T-helper 1 cell (primary cell): ENCODE results near the gene MLF2.

Source experiments
- DNase-seq, 5 donors: peaks; one replicate each; pipeline ENCODE4 v3.0.0-alpha.2; 2012 to 2020

MLF2 gene

GRCh38 chr12:6778217-6778573 is 25.3 kb upstream of the MLF2 start:
- no peak for DNase-seq

DNA sequence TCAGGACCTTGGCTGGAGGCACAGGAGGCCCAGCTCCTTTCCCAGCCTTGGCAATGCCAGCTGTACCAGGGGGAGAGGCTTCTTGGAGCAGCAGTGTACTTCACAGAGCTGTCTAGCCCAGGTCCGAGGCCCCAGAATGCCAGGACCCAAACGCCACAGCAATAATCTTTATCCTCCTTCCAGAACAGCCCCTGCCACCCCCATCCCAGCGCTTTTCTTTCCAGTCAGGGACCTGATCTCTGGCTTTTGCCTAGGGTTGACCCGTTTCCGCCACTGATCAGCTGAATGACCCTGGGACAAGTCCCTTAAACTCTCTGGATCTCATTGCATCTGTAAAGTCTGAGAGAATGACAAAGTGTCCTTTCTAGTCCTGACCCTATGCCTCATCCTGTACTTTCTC is 24.4 kb upstream of the MLF2 start:
- no peak for DNase-seq

GRCh38 chr12:6775185-6776174 is 22.5 kb upstream of the MLF2 start:
- DNase-seq = no peak

GRCh38 chr12:6774499-6775062 is 21.6 kb upstream of the MLF2 start:
- DNase-seq = peak in 1 of 5 donors; percentile 24

DNA sequence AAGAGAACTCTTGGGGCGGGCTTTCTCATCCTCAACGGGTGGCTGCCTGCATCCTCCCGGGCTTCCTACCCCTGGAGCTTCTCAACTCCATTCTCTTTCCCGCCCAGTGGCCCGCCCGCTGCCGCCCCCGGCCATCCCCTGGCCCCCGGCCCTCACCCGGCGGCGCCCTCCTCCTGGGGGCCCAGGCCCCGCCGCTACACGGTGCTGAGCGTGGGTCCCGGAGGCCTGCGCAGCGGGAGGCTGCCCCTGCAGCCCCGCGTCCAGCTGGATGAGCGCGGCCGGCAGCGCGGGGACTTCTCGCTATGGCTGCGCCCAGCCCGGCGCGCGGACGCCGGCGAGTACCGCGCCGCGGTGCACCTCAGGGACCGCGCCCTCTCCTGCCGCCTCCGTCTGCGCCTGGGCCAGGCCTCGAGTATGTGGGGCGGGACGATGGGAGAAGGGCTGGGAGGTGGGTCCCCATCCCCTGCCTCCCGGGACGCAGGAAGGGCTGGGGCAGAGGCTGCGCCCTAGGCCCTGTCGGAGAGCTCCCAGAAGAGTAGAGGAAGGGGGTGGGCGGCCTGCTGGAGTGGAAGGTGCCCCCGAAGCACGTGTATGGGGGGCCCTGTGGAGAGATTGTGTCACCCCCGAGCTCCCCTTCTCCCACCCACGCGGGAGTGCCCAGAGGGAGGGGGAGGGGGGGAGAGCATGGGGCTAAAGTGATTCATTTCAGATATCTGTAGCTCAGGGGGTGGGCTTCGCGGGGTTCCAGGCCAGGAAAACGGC is 20.8 kb upstream of the MLF2 start:
- DNase-seq = no peak

GRCh38 chr12:6772726-6773589 is 20.0 kb upstream of the MLF2 start:
- no peak for DNase-seq

- DNase-seq = peak in 1 of 5 donors; percentile 33
Observed at GRCh38 chr12:6772331-6772695, 19.4 kb upstream of the MLF2 start, which contains the start of gene LAG3. TSS of gene LAG3 (plus strand) at chr12:6772520. CDS start at chr12:6772853, 333 bp downstream.

- DNase-seq = no peak
Observed at GRCh38 chr12:6771509-6772330, 18.8 kb upstream of the MLF2 start.

DNA sequence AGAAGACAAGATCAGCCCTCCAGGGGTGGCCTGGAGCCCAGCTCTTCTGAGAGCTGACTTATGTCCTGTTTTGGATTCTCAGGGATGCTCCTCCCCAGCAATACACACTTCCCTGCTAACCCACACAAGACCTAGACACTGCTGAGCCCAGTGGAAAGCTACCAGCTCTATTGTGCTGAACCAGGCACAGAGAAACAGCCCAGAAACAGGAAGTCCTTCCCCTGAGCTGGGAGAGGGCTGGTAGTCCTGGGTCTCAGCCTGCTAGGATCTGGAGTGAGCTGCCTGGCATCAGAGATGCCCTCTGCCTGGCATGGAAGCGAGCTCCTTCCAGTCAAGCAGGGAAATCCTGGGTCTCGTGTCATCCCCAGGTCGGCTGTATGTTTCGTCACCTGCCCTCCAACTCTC is 18.2 kb upstream of the MLF2 start:
- DNase-seq = no peak

DNA sequence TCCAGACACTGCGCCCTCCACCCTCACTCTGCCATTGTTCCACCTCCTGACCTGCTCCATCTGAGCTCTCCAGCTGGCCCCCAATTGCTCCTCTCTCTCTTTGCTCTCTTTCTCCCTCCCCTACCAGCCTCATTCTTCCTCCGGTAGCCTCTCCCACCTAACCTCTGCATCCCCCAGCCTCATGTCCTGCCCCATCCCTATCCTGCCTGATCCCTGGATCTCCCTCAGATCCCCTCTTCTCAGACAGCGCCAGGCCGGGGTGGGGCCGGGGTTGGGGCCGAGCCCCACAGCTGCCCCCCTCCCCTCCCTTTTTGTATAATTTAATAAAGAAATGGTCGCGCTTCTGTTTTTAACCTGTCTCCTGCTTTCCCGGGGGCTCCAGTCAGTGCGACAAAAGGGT is 17.7 kb upstream of the MLF2 start:
- no peak for DNase-seq

- DNase-seq = no peak
Observed at GRCh38 chr12:6770094-6770493, 17.2 kb upstream of the MLF2 start.

DNA sequence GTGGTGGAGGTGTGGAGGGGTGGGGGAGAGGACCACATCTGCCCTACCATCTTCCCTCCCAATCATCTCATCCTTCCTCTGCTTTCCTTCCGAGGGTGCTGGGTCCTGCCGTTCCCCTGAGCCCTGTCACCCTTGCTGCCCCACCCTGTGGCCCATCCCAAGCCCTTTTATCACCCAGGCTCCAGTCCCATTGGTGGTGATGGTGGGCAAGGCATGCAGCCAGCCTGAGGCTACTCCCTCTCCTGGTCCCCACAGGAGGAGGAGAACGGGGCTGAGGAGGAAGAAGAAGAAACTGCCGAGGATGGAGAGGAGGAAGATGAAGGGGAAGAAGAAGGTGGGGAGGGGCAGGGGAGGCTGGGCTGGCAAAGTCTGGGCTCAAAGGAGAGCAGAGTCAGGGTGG is 16.7 kb upstream of the MLF2 start:
- DNase-seq = no peak

GRCh38 chr12:6768990-6769389 is 16.0 kb upstream of the MLF2 start:
- DNase-seq = no peak

- DNase-seq = no peak
Observed at GRCh38 chr12:6768437-6768914, 15.5 kb upstream of the MLF2 start.

GRCh38 chr12:6767353-6768319 is 14.7 kb upstream of the MLF2 start:
- no peak for DNase-seq

GRCh38 chr12:6766651-6767349 is 13.9 kb upstream of the MLF2 start:
- DNase-seq = peak in 4 of 5 donors; percentile 40 to 57 (median 47)

DNA sequence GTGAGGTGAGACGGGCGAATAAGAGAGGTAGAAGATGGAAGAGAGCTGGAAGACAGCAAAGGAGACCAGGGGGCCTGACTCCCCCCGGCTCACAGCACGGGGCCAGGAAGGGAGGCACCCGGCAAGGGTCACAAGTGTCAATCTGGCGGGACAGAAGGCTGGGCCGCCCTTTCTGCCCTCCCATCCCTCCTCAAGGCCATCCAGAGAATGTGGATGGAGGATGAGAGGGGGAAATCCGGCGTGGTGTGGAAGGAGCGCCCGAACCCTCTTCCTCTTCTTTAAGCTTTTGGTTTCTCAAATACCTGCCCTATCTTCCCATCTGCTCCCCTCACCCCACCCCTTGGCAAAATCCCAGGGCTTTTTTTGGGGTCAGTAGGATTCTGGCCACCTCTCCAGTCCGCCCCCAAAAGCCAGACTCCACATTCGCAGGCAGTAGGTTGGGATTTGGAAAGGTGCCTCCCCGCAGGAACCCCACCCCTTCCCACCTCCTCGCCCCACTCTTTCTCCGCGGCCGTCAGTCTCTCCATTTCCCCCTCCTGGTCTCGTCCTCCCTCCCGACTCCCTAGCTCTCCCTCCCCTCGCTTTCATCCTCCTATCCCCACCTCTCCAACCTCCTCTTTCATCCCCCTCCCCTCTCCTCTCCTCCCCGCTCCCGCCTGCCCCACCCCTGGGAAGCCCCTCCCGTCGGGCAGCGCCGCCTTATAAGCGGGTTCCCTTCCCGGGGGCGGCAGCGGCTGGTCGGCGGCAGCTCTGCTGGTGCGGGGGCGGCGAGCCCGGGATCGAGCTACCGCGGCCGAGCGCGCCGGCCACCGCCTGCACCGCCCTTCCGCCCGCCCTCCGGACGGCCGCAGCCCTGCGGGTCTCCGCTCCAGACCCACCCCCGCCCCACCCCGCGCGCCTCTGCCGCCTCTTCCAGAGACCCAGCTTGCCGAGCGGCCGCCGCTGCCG is 13.0 kb upstream of the MLF2 start, which contains the start of gene PTMS:
PTMS (plus strand) TSS at position 730 of the 948 bp plus-strand sequence. CDS start 343 bp downstream, outside the sequence.
- peak in 1 of 5 donors; percentile 34 for DNase-seq

GRCh38 chr12:6765048-6765633 is 12.2 kb upstream of the MLF2 start:
- no peak for DNase-seq
